IMR-90 (cell line): Measurements from ENCODE around the gene FOXK2. TPM values are rescaled to one million over a fixed set of nuclear protein-coding genes. Genes with fewer than 3 reads are reported as not detected.

Experiments used
- ATAC-seq: fragments of 200-7000 bp; cut with Tn5 transposase; 2 replicates; pipeline ENCODE4 v1.9.1; 2020; ENCODE audit warnings: low read depth, mild to moderate bottlenecking, moderate library complexity
- BruUV-seq: library from RNA; stranded (reverse); fragments of 400-500 nt; replicated peaks from 2 replicates; lab custom pipeline; 2021; lab: Mats Ljungman, UMichigan
- CTCF ChIA-PET: fragments of 300-600 bp; formaldehyde crosslinking; extraction: SDS; loops from one replicate; lab custom pipeline; 2021; ENCODE audit warnings: antibody characterized with exemption; lab: Yijun Ruan, JAX
- POLR2A ChIA-PET: fragments of 300-600 bp; sonication (Branson Sonifier 250); formaldehyde crosslinking; loops from one replicate; lab custom pipeline; 2022; ENCODE audit warnings: antibody characterized with exemption; ENCODE audit not compliant: unreplicated experiment; lab: Charles Lee
- DNase-seq: peaks from one replicate; pipeline ENCODE4 v3.0.0; 2013
- H2AFZ ChIP-seq: replicated peaks from 2 replicates; pipeline ENCODE3; 2013; ENCODE audit warnings: low read length, mild to moderate bottlenecking; ENCODE audit not compliant: poor library complexity
- H2AK5ac ChIP-seq: 2 replicates; pipeline ENCODE4 v1.6.1; 2013; ENCODE audit warnings: low read depth, low read length, inconsistent platforms
- H2AK9ac ChIP-seq: replicated peaks from 2 replicates; pipeline ENCODE3; 2013; ENCODE audit warnings: mild to moderate bottlenecking, low read depth, low read length, moderate library complexity; ENCODE audit not compliant: poor library complexity
- H2BK120ac ChIP-seq: 2 replicates; pipeline ENCODE4 v1.6.1; 2013; ENCODE audit warnings: low read depth, low read length, inconsistent platforms
- H2BK15ac ChIP-seq: 3 replicates; pipeline ENCODE4 v1.6.1; 2013; ENCODE audit warnings: low read depth, low read length, inconsistent platforms
- H2BK20ac ChIP-seq: 2 replicates; pipeline ENCODE4 v1.6.1; 2013; ENCODE audit warnings: low read depth, mild to moderate bottlenecking, inconsistent platforms, low read length, moderate library complexity
- H2BK5ac ChIP-seq: 2 replicates; pipeline ENCODE4 v1.6.1; 2013; ENCODE audit warnings: mild to moderate bottlenecking, low read depth, low read length, inconsistent platforms; ENCODE audit not compliant: poor library complexity, severe bottlenecking
- H3K14ac ChIP-seq: replicated peaks from 2 replicates; pipeline ENCODE4 v1.6.1; 2013; ENCODE audit warnings: low read depth, low read length, inconsistent platforms
- H3K18ac ChIP-seq: 2 replicates; pipeline ENCODE4 v1.6.1; 2013; ENCODE audit warnings: low read depth, low read length, control low read depth
- H3K23ac ChIP-seq: 2 replicates; pipeline ENCODE4 v1.6.1; 2013; ENCODE audit warnings: low read depth, low read length, inconsistent platforms
- H3K27ac ChIP-seq: 2 replicates; pipeline ENCODE4 v1.5.1; 2013; ENCODE audit warnings: mild to moderate bottlenecking, control low read depth, low read length; ENCODE audit not compliant: insufficient read depth
- H3K27me3 ChIP-seq: 2 replicates; pipeline ENCODE4 v1.6.1; 2013; ENCODE audit warnings: low read length; ENCODE audit not compliant: control insufficient read depth, insufficient read depth
- H3K36me3 ChIP-seq: 2 replicates; pipeline ENCODE4 v1.6.1; 2013; ENCODE audit warnings: low read length, mixed read lengths; ENCODE audit not compliant: control insufficient read depth, insufficient read depth
- H3K4ac ChIP-seq: 2 replicates; pipeline ENCODE4 v1.6.1; 2013; ENCODE audit warnings: low read depth, low read length, inconsistent platforms
- H3K4me1 ChIP-seq: 2 replicates; pipeline ENCODE4 v1.6.1; 2013; ENCODE audit warnings: low read length, mixed read lengths; ENCODE audit not compliant: control insufficient read depth, insufficient read depth
- H3K4me2 ChIP-seq: 2 replicates; pipeline ENCODE4 v1.6.1; 2013; ENCODE audit warnings: low read depth, mild to moderate bottlenecking, control low read depth, low read length, moderate library complexity
- H3K4me3 ChIP-seq: 2 replicates; pipeline ENCODE4 v1.5.1; 2013; ENCODE audit warnings: low read depth, mild to moderate bottlenecking, control low read depth, low read length, moderate library complexity; ENCODE audit not compliant: insufficient read depth
- H3K56ac ChIP-seq: 2 replicates; pipeline ENCODE4 v1.6.1; 2013; ENCODE audit warnings: low read length, inconsistent platforms; ENCODE audit not compliant: insufficient read depth; ENCODE audit errors: extremely low read depth
- H3K79me1 ChIP-seq, 2 experiments: 2 replicates each; pipeline ENCODE4 v1.6.1; 2013; ENCODE audit warnings: low read length in 2 of 2, inconsistent platforms in 1 of 2, low read depth in 1 of 2
- H3K9ac ChIP-seq: 2 replicates; pipeline ENCODE4 v1.6.1; 2013; ENCODE audit warnings: low read depth, low read length, control low read depth
- H3K9me1 ChIP-seq: 2 replicates; pipeline ENCODE4 v1.6.1; 2013; ENCODE audit warnings: low read length, inconsistent platforms; ENCODE audit not compliant: insufficient read depth
- H3K9me3 ChIP-seq: 2 replicates; pipeline ENCODE4 v1.6.1; 2013; ENCODE audit warnings: low read length; ENCODE audit not compliant: control insufficient read depth, insufficient read depth
- H4K20me1 ChIP-seq: 2 replicates; pipeline ENCODE4 v1.6.1; 2013; ENCODE audit warnings: low read length, inconsistent platforms; ENCODE audit not compliant: insufficient read depth
- H4K5ac ChIP-seq: 2 replicates; pipeline ENCODE4 v1.6.1; 2013; ENCODE audit warnings: mild to moderate bottlenecking, low read depth, low read length, control low read depth
- H4K8ac ChIP-seq, 2 experiments: 2 replicates each; pipeline ENCODE4 v1.6.1; 2013; ENCODE audit warnings: low read depth in 2 of 2, low read length in 2 of 2, control low read depth in 1 of 2, inconsistent platforms in 1 of 2
- H4K91ac ChIP-seq: 2 replicates; pipeline ENCODE4 v1.6.1; 2013; ENCODE audit warnings: low read depth, low read length, inconsistent platforms; ENCODE audit not compliant: insufficient read depth
- BHLHE40 ChIP-seq: fragments of 150-350 bp; IDR thresholded peaks from 2 replicates; pipeline ENCODE4 v1.6.1; 2016; ENCODE audit warnings: mild to moderate bottlenecking, low read depth, low read length
- CEBPB ChIP-seq: IDR thresholded peaks from 2 replicates; pipeline ENCODE4 v1.6.1; 2012; ENCODE audit warnings: low read depth, low read length, improper control_type of control experiment
- CHD1 ChIP-seq: IDR thresholded peaks from 2 replicates; pipeline ENCODE4 v1.6.1; 2012; ENCODE audit warnings: low read depth, low read length, improper control_type of control experiment
- CTCF ChIP-seq: conservative IDR thresholded peaks from 2 replicates; pipeline ENCODE4 v1.5.1; 2012; ENCODE audit warnings: mild to moderate bottlenecking, low read depth, low read length, improper control_type of control experiment
- ELK1 ChIP-seq: fragments of 150-350 bp; IDR thresholded peaks from 2 replicates; pipeline ENCODE4 v1.6.1; 2016; ENCODE audit warnings: low read depth, mild to moderate bottlenecking, low read length, moderate library complexity, borderline replicate concordance
- FOS ChIP-seq: fragments of 150-350 bp; IDR thresholded peaks from 2 replicates; pipeline ENCODE4 v1.6.1; 2016; ENCODE audit warnings: low read depth, low read length
- MAFK ChIP-seq: IDR thresholded peaks from 2 replicates; pipeline ENCODE4 v1.6.1; 2012; ENCODE audit warnings: low read depth, low read length, improper control_type of control experiment
- MAZ ChIP-seq: IDR thresholded peaks from 2 replicates; pipeline ENCODE4 v1.6.1; 2012; ENCODE audit warnings: low read depth, mild to moderate bottlenecking, low read length, improper control_type of control experiment, moderate library complexity, borderline replicate concordance
- MXI1 ChIP-seq: IDR thresholded peaks from 2 replicates; pipeline ENCODE4 v1.6.1; 2012; ENCODE audit warnings: low read depth, mild to moderate bottlenecking, low read length, moderate library complexity, borderline replicate concordance
- NFE2L2 ChIP-seq: fragments of 150-350 bp; IDR thresholded peaks from 2 replicates; pipeline ENCODE4 v1.6.1; 2016; ENCODE audit warnings: low read depth, mild to moderate bottlenecking, low read length
- POLR2A ChIP-seq: IDR thresholded peaks from 2 replicates; pipeline ENCODE4 v1.6.1; 2012; ENCODE audit warnings: mild to moderate bottlenecking, low read depth, low read length
- RAD21 ChIP-seq: IDR thresholded peaks from 2 replicates; pipeline ENCODE4 v1.6.1; 2012; ENCODE audit warnings: low read length, improper control_type of control experiment
- RCOR1 ChIP-seq: IDR thresholded peaks from 2 replicates; pipeline ENCODE4 v1.6.1; 2012; ENCODE audit warnings: mild to moderate bottlenecking, low read length, improper control_type of control experiment; ENCODE audit not compliant: insufficient replicate concordance
- RFX5 ChIP-seq: IDR thresholded peaks from 2 replicates; pipeline ENCODE4 v1.8.0; 2012; ENCODE audit warnings: low read depth, mild to moderate bottlenecking, low read length, moderate library complexity
- SMC3 ChIP-seq: fragments of 150-350 bp; IDR thresholded peaks from 2 replicates; pipeline ENCODE4 v1.6.1; 2016; ENCODE audit warnings: low read depth, mild to moderate bottlenecking, antibody characterized with exemption, low read length, moderate library complexity
- WGBS, 2 experiments: methylation state at CpG; one replicate each; pipeline versions ENCODE4 v1.1.5 to v1.1.7; 2013; ENCODE audit warnings: missing lambda C conversion rate in 2 of 2; ENCODE audit not compliant: insufficient read length in 1 of 2; ENCODE audit errors: extremely low coverage in 2 of 2; 5-methylcytosine and 5-hydroxymethylcytosine counted together
- dilution Hi-C: fragments of 300-500 bp; cut with HindIII; formaldehyde crosslinking; loops from one replicate; pipeline ENCODE4 v1.14.3; 2018; ENCODE audit warnings: low sequenced_read_pairs; ENCODE audit not compliant: unreplicated experiment
- in situ Hi-C: fragments of 300-500 bp; cut with MboI; formaldehyde crosslinking; loops from 3 replicates; pipeline ENCODE4 v1.14.3; 2019; ENCODE audit warnings: low sequenced_read_pairs, inconsistent platforms, mixed read lengths
- intact Hi-C: fragments of 100-400 bp; cut with micrococcal nuclease; formaldehyde crosslinking; loops from 2 replicates; pipeline ENCODE4 v1.10.0; 2022
- polyA plus RNA-seq, 3 experiments: library from polyadenylated mRNA; depleted of rRNA; stranded (reverse); fragments of >200 nt; gene quantifications; 2 replicates each; pipeline ENCODE4 v1.2.3, GENCODE V29; 2012; ENCODE audit warnings: low replicate concordance in 1 of 3
- total RNA-seq: library from RNA; depleted of rRNA; stranded (reverse); fragments of >200 nt; gene quantifications from 2 replicates; pipeline ENCODE4 v1.2.3, GENCODE V29; 2012
- TF ChIP-seq, protein P1 (sequence below): fragments of 150-350 bp; IDR thresholded peaks from 2 replicates; pipeline ENCODE4 v1.6.1; 2017; ENCODE audit warnings: mild to moderate bottlenecking, antibody characterized with exemption, low read length, low read depth

Gene FOXK2
- total and polyA plus RNA-seq, 2 of the 4 experiments (the other 2 are of a cell fraction): 12.5 to 20.0 TPM

DNA sequence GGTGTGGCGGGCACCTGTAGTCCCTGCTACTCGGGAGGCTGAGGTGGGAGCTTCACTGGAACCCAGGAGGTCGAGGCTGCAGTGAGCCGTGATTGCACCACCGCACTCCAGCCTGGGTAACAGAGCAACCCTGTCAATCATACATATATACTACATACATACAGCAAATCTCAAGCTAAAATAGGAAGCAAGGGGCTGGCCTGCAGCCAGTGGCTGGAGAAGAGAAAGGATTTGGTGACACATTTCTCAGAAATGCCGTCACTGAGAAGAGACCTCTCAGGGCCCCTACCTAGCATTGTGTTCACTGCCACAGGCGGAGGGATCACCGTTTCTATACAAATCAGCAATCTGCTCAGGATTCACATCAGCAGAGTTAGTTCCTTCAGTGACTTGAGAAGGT, 44.1 kb upstream of the FOXK2 start:
- Histone ChIP-seq H2BK15ac (no peak overlapping the region), H3K18ac (no peak overlapping the region), H4K91ac (no peak overlapping the region), H3K4me3 (no peak overlapping the region), H2BK20ac (no peak overlapping the region), H2BK5ac (no peak overlapping the region), H3K4ac (no peak overlapping the region), H2BK120ac (no peak overlapping the region), H3K79me1 (0 out of 4 replicates have a peak, but pooled peaks cover 0 to 4% of the 10 kb centered on the region in 2 experiments), H2AK5ac (no peak overlapping the region), H3K27ac (no peak overlapping the region), H3K4me1 (no peaks in the 10 kb centered on the region), H3K14ac (no peak overlapping the region), H2AFZ (no peak overlapping the region), H3K36me3 (peaks cover 50% of the 10 kb centered on the region), H3K56ac (no peak overlapping the region; the same call in 1 of the 2 replicates), H3K9ac (no peak overlapping the region), H3K9me3 (no peaks in the 10 kb centered on the region), H4K8ac (no peak overlapping the region), H2AK9ac (no peak overlapping the region), H3K9me1 (no peaks in the 10 kb centered on the region), H3K4me2 (no peak overlapping the region), H3K27me3 (no peaks in the 10 kb centered on the region), H4K20me1 (no peaks in the 10 kb centered on the region), H3K23ac (no peak overlapping the region), H4K5ac (no peak overlapping the region)
- ATAC-seq (no peak), DNase-seq (no peak)
- CTCF ChIA-PET: no interaction called here
- BruUV-seq: no TSS peak
- in situ Hi-C loops: no loop called here
- POLR2A ChIA-PET: no interaction called here
- dilution Hi-C loops: no loop called here
- TF ChIP-seq SMC3 (no peak), RCOR1 (no peak), POLR2A (no peak), MAZ (no peak), CHD1 (no peak), RFX5 (no peak), MXI1 (no peak), NFE2L2 (no peak), ELK1 (no peak), FOS (no peak), CEBPB (no peak), MAFK (no peak), RAD21 (no peak), BHLHE40 (no peak), CTCF (no peak)
- TF ChIP-seq, protein P1, sequence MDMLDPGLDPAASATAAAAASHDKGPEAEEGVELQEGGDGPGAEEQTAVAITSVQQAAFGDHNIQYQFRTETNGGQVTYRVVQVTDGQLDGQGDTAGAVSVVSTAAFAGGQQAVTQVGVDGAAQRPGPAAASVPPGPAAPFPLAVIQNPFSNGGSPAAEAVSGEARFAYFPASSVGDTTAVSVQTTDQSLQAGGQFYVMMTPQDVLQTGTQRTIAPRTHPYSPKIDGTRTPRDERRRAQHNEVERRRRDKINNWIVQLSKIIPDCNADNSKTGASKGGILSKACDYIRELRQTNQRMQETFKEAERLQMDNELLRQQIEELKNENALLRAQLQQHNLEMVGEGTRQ: no peak
- no CpG with 5 or more reads among the region's 8 CpGs for WGBS, 2 experiments
- intact Hi-C loops: no loop called here
